Pancreas (tissue), 10 donors: ENCODE measurements around the gene LRP1B. TPM values are rescaled to one million over a fixed set of nuclear protein-coding genes. Genes with fewer than 3 reads are reported as not detected.
"Not testable (repeated sequence)": the region's sequence is repeated elsewhere in the genome, so short reads cannot be mapped to it uniquely, and the experiment has no call there.

ENCODE experiments used
- ATAC-seq, 4 donors: fragments of 200-7000 bp; cut with Tn5 transposase; one replicate each; pipeline versions ENCODE4 v1.8.0 to v1.9.1; 2020; ENCODE audit warnings: mild to moderate bottlenecking in 4 of 4, moderate library complexity in 4 of 4
- DNase-seq, 6 donors: peaks; one replicate each; pipeline ENCODE4 v3.0.0-alpha.2; 2020
- FAIRE-seq: peaks from 2 replicates; lab custom pipeline; 2012; peaks lifted over from hg19 to GRCh38; lab: Jason Lieb, UNC
- H3K27ac ChIP-seq, 4 donors: fragments of 200-600 bp; sonication (generic); 1 replicate in 3 of 4; 2 replicates in 1 of 4; pipeline versions ENCODE4 v1.5.0 to v1.8.0; 2020
- H3K27me3 ChIP-seq, 4 donors: fragments of 200-600 bp; one replicate each; pipeline ENCODE4 v1.8.0; 2021
- H3K36me3 ChIP-seq, 3 donors: fragments of 200-600 bp; sonication (generic) in 1 of 3; one replicate each; pipeline versions ENCODE4 v1.5.0 to v1.8.0; 2020 to 2021
- H3K4me1 ChIP-seq, 3 donors: fragments of 200-600 bp; one replicate each; pipeline ENCODE4 v1.8.0; 2021
- H3K4me3 ChIP-seq, 4 donors: fragments of 200-600 bp; sonication (generic) in 2 of 4; one replicate each; pipeline versions ENCODE4 v1.5.0 to v1.8.0; 2020 to 2021
- H3K9me3 ChIP-seq, 4 donors: fragments of 200-600 bp; one replicate each; pipeline ENCODE4 v1.8.0; 2021
- WGBS, 2 donors: extraction: QIAGEN DNeasy Blood & Tissue Kit; methylation state at CpG; one replicate each; pipeline ENCODE4 v1.1.7; 2013; 5-methylcytosine and 5-hydroxymethylcytosine counted together
- intact Hi-C, 3 donors: fragments of 100-400 bp; cut with DNase I; formaldehyde crosslinking; loops; one replicate each; pipeline versions ENCODE4 v1.11.1 to v1.14.2; 2022
- polyA plus RNA-seq, 2 donors: library from polyadenylated mRNA; stranded (reverse); fragments of 200-250 nt; gene quantifications; one replicate each; pipeline ENCODE4 v1.2.3, GENCODE V29; 2013
- total RNA-seq, 6 donors: library from RNA; stranded (reverse); fragmentation: NEBNext Ultra II Directional in 4 of 6; extraction: Animal tissue kit (Norgen Biotek cat#: 25700) in 4 of 6; gene quantifications; one replicate each; pipeline versions ENCODE4 v1.2.1 to v1.2.4, GENCODE V29; 2021 to 2023
- TF ChIP-seq, protein P1 (sequence below), 4 donors: fragments of 200-600 bp; sonication (generic) in 3 of 4; IDR thresholded peaks; one replicate each; pipeline versions ENCODE4 v1.5.0 to v1.8.0; 2021; ENCODE audit warnings: antibody characterized with exemption in 4 of 4
- donor health status: healthy with polysubstance abuse.
- donor health status: DM: no; HTN: no; CAD: no; lungs with moderate emphysema.
- donor health status: DM: no; HTN: no; CAD: no.
- donor health status: control.
- donor health status: control.
- donor health status: Bipolar disorder and iron deficiency.
- donor health status: DM: yes; HTN: yes; CAD: no.
- donor health status: DM: no; HTN: no; CAD: no.
- donor health status: DM: no; HTN: no; CAD: no.
- donor health status: DM: yes; HTN: yes; CAD: no.

LRP1B gene
- total and polyA plus RNA-seq, 8 donors: 0.06 to 0.55 (median 0.25) TPM

DNA sequence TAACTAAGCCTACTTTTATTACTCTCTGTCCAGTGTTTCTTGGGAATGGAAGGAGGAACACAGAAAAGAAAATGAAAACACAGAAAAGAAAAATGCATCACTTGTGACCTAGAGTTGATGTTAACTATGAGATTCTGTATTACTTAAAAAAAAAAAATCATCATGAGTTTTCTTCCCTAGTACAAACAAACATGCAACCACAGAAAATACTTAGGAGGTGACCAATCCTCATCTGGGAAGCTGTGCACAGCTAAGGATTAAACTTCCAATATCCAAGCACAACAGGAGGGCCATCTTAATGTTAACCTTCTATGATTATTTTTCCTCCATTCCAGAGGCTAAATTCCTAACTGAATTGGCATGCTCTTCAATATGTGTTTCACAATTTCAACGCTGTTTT is 1140.4 kb downstream of the LRP1B start:
- no peak for DNase-seq
- Histone ChIP-seq H3K27me3 (peaks cover 0 to 3% (median 0%) of the 10 kb centered on the region in 4 donors), H3K27ac (no peak overlapping the region), H3K9me3 (no peaks in the 10 kb centered on the region), H3K4me1 (no peaks in the 10 kb centered on the region), H3K36me3 (no peaks in the 10 kb centered on the region), H3K4me3 (no peak overlapping the region)
- intact Hi-C loops: no loop called here
- TF ChIP-seq, protein P1, sequence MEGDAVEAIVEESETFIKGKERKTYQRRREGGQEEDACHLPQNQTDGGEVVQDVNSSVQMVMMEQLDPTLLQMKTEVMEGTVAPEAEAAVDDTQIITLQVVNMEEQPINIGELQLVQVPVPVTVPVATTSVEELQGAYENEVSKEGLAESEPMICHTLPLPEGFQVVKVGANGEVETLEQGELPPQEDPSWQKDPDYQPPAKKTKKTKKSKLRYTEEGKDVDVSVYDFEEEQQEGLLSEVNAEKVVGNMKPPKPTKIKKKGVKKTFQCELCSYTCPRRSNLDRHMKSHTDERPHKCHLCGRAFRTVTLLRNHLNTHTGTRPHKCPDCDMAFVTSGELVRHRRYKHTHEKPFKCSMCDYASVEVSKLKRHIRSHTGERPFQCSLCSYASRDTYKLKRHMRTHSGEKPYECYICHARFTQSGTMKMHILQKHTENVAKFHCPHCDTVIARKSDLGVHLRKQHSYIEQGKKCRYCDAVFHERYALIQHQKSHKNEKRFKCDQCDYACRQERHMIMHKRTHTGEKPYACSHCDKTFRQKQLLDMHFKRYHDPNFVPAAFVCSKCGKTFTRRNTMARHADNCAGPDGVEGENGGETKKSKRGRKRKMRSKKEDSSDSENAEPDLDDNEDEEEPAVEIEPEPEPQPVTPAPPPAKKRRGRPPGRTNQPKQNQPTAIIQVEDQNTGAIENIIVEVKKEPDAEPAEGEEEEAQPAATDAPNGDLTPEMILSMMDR (IDR thresholded peaks at IDR 0.05): no peak
- FAIRE-seq: no peak
- ATAC-seq: no peak
- WGBS, 2 donors: 74 to 82% methylated on average over 1 of the region's 1 CpG

DNA sequence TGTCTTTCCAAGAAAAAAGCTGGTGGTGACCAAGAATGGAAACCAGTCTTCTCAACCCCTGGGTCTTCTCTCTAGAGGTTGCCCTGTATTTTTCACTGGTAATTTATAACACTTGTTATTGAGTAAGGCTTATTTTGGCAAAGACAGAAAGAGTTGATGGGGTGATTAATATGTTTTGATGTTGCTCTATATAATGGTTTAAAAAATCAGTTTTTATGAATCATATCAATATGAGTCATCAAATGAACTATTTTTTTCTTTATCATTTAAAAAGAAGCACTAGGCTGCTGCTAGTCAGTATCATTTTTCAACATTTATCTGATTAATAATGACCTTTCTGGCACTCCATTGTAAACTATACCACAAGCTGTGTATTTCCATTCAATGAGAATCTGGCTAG is 1142.2 kb downstream of the LRP1B start:
- ATAC-seq: no peak
- no peak overlapping the region for H3K4me3 ChIP-seq
- intact Hi-C loops: no loop called here
- no peak overlapping the region for H3K27ac ChIP-seq
- no peaks in the 10 kb centered on the region for H3K9me3 ChIP-seq
- peaks cover 0 to 3% (median 0%) of the 10 kb centered on the region in 4 donors for H3K27me3 ChIP-seq
- FAIRE-seq: no peak
- no peak for DNase-seq
- no peaks in the 10 kb centered on the region for H3K36me3 ChIP-seq
- TF ChIP-seq, protein P1 (IDR thresholded peaks at IDR 0.05): no peak
- H3K4me1 ChIP-seq: no peaks in the 10 kb centered on the region

DNA sequence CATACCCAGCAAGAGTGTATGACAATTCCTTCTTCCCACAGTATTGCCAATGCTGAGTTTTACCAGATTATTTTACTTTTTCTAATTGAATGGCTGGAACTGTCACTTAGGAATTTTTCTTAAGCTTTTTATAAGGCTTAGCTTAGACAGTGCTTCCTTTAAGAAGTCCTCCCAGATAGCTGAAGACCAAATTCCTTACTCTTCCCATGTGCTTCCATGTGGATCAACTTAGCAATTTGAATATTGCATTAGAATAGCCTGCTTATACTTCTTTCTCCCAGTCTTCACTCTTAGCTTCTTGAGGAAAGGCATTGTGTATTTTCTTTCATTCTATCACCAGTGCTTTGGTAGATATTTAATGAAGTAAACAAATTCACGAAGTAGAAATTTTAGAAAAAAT is 1144.4 kb downstream of the LRP1B start:
- no peak for FAIRE-seq
- TF ChIP-seq, protein P1 (IDR thresholded peaks at IDR 0.05): no peak
- Histone ChIP-seq H3K4me3 (no peak overlapping the region), H3K27ac (no peak overlapping the region), H3K36me3 (no peaks in the 10 kb centered on the region), H3K27me3 (peaks cover 0 to 3% (median 0%) of the 10 kb centered on the region in 4 donors), H3K9me3 (no peaks in the 10 kb centered on the region), H3K4me1 (no peaks in the 10 kb centered on the region)
- 52 to 71% methylated on average over 1 of the region's 1 CpG for WGBS, 2 donors
- DNase-seq: no peak
- intact Hi-C loops: no loop called here
- ATAC-seq: no peak

DNA sequence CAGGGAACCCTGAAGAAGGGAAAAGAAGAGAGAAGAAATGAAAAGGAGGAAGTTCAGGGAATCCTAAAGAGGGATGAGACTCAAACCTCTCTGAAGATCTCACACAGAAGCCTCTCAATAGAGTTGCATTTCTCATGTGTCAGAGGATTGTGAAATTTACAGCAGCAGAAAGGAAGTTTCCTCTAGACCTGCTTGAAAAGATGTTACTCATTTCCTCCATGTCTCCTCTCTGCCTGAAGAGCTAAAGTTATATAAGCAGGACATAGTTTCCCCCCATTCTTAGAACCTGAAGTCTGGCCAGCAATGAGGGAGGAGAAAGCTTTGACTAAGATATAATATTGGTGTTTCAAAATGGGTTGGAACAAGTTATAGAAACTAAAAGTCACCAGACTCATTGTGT is 1155.6 kb downstream of the LRP1B start:
- Histone ChIP-seq H3K27ac (no peak overlapping the region), H3K4me1 (no peaks in the 10 kb centered on the region)
- TF ChIP-seq, protein P1 (IDR thresholded peaks at IDR 0.05): no peak

DNA sequence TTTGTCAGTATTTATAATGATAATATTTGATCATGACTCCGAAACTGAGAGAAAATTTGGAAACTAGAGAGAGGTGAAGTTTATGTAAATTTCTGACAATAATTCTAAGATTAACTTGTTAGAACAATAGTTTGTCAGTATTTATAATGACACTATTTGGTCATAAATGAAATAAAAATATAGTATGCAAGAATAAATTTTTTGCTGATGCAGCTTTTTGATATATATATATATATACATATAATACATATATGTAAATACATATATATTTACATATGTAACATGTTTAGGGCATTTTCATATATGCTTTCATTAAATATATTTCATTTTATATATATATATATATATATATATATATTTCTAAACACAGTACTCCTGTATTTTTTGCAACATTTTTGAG is 1158.1 kb downstream of the LRP1B start:
- Histone ChIP-seq H3K4me1 (no peaks in the 10 kb centered on the region), H3K27me3 (no peaks in the 10 kb centered on the region), H3K4me3 (no peak overlapping the region), H3K36me3 (no peaks in the 10 kb centered on the region), H3K27ac (no peak overlapping the region), H3K9me3 (no peaks in the 10 kb centered on the region)
- 75 to 85% methylated on average over 1 of the region's 1 CpG for WGBS, 2 donors
- DNase-seq (no peak), ATAC-seq (no peak), FAIRE-seq (no peak)
- TF ChIP-seq, protein P1 (IDR thresholded peaks at IDR 0.05): no peak
- intact Hi-C loops: no loop called here

More for the DNA sequence above, 1155.6 kb downstream of the LRP1B start:
- intact Hi-C loops: no loop called here
- DNase-seq (no peak), ATAC-seq (no peak), FAIRE-seq (no peak)
- H3K36me3 ChIP-seq: no peaks in the 10 kb centered on the region
- no peak overlapping the region for H3K4me3 ChIP-seq
- H3K9me3 ChIP-seq: no peaks in the 10 kb centered on the region
- H3K27me3 ChIP-seq: no peaks in the 10 kb centered on the region

DNA sequence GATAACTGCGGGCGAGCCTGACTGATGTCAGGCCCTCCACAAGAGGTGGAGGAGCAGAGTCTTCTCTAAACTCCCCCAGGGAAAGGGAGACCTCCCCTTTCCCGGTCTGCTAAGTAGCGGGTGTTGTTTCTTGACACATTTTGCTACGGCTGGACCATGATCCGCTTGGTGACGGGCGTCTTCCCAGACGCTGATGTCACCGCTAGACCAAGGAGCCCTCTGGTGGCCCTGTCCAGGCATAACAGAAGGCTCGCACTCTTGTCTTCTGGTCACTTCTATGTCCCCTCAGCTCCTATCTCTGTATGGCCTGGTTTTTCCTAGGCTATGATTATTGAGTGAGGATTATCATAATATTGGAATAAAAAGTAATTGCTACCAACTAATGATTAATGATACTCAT is 1166.5 kb downstream of the LRP1B start:
- not testable (repeated sequence) for ATAC-seq

More for the DNA sequence above, 1166.5 kb downstream of the LRP1B start:
- H3K27me3 ChIP-seq, H3K9me3 ChIP-seq, DNase-seq, H3K27ac ChIP-seq, H3K4me1 ChIP-seq, H3K4me3 ChIP-seq, intact Hi-C loops, H3K36me3 ChIP-seq, FAIRE-seq: not testable (repeated sequence)
- WGBS, 2 donors: 45 to 70% methylated on average over 10 to 11 of the region's 11 CpGs
